HG02884 (cell line): Measurements from ENCODE around the gene SORCS2.
A peak's percentile ranks its signal among the peaks of the same experiment; 100 is the strongest.

Experiments
- ATAC-seq: cut with Tn5 transposase; IDR thresholded peaks from one replicate; pipeline ENCODE4 v1.9.1; 2021; ENCODE audit warnings: mild to moderate bottlenecking, moderate library complexity; ENCODE audit not compliant: unreplicated experiment

Gene SORCS2

DNA sequence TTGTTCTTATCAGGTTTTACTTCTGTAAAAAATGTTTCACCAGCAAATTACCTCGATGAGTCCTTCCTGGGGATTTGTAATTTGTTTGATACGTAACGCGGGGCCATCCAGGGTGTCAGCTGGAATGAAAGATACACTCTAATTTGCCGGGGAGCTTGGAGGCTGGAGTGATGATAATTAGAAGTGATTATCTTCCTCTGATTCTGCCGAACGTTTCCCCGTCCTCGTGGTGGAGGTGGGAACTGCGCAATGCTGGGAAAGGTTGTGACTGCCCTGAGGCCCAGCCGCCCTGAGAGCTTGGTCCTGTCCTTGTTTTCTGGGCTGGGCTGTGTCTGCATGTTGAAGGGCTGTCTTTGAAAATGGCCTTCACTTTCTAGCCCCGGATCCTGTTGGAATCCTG is 48.0 kb downstream of the SORCS2 start:
- no peak for ATAC-seq

DNA sequence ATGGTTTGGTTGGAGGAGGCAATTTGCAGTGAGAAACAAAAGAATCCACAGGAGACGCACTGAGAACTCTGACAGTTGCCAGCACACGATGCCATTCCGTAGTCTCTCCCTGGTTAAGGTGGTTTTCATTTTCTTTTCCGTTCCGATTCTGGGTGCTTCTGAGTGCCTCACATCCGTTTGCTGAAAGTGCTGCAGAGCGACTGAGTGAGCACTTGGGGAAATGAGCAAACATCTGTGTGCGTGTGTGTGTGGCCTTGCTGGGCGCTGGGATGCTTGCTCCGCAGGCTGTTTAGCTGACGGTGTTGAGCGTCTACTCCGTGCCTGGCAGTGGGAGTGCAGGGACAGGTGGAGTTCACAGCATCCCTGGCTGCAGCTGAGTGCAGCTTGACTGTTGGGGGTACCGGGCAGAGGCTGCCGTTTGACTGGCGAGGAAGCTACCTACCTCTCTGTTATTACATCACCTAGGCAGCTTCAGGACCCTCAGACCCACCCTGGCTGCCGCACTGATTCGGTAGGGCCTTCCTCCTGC is 49.3 kb downstream of the SORCS2 start:
- ATAC-seq: no peak

GRCh38 chr4:7242766-7243165 is 50.4 kb downstream of the SORCS2 start:
- ATAC-seq: no peak

GRCh38 chr4:7243609-7244330 is 51.4 kb downstream of the SORCS2 start:
- no peak for ATAC-seq

DNA sequence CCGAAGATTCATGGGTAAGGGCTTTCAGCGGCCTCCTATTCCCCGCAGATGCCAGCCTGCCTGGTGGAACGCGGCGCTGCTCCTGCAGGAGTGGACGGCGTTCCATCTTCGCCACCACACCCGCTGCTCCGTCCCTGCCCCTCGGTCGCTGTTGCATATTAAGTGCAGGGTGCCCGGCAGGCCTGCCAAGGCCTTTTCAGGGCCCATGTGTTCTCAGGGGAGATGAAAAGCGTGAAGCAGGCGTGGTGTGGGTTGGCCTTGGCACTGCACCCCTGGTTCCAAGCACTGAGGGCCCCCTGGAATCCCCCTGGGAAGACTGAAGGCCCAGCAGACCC is 52.0 kb downstream of the SORCS2 start:
- ATAC-seq: no peak

DNA sequence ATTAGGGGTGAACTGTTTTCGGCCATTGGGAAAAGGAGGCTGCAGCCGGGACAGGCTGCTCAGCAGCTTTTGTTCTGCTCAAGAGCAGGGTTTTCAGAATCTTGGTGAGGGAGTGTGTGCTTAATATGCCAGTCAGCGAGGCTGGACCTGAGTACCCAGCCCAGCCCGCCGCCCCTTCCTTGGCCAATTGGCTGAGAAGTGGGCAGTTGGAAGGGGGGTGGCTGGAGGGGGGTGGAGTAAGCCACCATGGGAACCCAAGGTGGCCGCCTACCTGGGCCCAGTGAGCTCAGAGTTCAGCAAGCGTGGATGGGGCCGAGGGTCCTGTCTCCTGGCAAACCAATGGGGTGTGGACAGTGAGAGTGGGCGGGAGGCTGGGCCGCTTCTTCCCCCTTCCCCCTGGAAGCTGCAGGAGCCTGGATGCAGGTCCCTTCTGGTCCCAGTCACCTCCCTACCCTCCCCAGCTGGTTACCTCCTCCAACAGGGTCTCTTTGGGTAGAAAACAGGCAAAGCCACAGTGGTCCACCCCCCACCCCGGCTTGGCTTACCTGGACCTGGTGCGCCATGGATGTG is 52.5 kb downstream of the SORCS2 start:
- no peak for ATAC-seq

DNA sequence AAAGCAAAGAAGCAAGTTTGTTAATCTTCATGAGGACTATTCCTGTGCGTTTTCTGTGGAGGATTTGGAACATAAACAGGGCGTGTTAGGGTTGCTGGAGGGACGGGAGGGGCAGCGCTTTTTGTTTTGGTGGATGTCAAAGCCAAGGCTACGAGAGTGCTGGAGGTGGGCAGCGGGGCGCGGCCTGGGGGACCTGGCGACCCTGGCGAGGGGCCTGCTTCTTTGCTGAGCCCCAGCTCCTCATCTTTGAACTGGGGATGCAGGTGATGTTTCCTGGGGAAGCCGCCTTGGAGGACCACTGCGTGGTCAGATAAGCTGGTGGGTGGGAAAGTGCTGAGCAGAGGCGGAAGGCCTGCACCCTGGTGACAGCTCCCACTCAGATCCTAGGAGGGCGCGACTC is 55.2 kb downstream of the SORCS2 start:
- ATAC-seq: no peak

GRCh38 chr4:7247946-7248345 is 55.6 kb downstream of the SORCS2 start:
- ATAC-seq: no peak

DNA sequence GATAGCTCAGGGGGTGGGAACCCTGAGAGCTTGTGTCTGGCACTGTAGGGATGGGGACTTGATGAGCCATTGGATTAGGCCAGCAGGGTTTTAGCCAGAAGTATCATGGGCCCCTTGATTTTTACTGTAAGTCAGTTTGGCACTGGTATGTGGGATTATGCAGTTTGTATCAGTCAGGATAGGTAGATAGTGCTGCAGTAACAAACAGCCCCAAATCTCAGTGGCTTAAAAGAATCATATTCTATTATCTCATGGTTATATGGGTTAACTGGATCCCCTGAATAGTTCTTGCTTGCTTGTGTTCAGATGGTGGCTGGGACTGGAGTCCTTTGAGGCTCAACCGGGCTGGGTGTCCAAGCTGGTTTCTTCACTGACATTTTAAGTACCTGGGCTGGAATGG is 56.5 kb downstream of the SORCS2 start:
- ATAC-seq: no peak

DNA sequence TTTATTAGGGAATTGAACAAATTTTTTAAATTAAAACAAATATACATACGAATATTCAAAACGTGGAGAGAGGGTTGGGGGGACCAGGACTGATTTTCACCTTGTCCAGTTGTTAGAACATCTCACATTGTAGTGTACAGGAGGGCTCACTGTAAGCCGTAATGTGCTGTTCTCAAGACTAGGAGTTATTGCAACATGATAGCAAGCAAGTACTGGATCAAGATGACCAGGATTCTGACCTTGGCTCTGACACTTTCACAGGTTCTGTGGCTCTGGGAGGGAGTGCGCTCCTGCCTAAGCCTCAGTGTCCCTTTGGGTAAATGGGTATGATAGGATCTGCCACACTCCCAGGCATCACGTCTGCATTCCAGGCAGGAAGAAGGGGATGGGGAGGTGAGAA is 59.0 kb downstream of the SORCS2 start:
- no peak for ATAC-seq

- no peak for ATAC-seq
Measured at GRCh38 chr4:7252051-7252450, 59.7 kb downstream of the SORCS2 start.

DNA sequence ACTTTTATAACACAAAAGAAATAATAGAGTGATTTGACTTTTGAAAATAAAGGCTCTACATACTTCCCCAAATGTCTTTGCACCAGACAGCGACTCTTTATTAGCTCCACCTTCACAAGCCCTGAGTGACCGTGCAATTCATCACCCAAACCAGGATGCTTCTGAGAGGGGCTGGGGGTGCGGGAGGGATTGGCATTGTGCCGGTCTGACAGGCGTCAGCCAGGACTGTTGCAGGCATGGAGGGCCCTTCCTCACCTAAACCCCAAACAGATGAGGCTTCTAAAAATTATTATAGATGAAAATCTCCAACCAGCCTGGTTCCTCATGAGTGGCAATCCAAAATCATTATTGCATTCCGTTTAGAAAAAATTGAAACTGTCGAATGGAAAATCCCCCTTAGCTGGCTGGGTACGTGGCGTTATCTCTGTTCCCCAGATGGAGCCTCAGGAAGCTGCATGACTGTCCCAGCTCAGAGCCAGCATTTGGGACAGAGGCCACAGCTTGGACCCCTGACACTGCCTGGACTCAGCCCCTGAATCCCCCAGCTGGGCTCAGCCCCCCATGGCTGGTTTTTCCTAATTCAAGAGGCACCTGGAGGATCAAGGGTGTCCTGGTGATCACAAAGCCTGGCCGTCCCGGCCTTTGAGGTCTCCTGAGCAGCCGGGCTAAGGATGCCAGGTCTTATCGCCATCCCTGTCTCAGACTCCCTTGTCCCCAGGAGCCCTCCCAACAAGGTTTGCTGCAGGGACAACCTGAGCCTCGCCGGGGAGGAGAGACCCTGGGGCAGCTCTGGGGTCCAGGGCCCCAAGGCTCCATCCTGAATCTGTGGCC is 60.4 kb downstream of the SORCS2 start:
- no peak for ATAC-seq

GRCh38 chr4:7253341-7253700 is 61.0 kb downstream of the SORCS2 start:
- ATAC-seq: no peak

DNA sequence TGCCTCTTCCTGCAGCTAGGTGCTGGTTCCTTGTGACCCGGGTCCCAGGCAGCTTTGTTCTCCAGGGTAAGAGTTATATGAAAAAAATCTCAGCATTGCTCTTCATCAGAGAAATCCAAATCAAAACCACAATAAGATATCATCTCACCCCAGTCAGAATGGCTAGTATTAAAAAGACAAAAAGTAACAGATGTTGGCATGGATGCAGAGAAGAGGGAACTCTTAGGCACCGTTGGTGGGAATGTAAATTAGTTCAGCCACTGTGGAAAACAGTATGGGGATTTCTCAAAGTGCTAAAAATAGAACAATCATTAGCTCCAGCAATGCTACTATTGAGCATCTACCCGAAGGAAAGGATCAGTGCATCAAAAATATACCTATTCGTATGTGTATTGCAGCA is 61.5 kb downstream of the SORCS2 start:
- no peak for ATAC-seq

DNA sequence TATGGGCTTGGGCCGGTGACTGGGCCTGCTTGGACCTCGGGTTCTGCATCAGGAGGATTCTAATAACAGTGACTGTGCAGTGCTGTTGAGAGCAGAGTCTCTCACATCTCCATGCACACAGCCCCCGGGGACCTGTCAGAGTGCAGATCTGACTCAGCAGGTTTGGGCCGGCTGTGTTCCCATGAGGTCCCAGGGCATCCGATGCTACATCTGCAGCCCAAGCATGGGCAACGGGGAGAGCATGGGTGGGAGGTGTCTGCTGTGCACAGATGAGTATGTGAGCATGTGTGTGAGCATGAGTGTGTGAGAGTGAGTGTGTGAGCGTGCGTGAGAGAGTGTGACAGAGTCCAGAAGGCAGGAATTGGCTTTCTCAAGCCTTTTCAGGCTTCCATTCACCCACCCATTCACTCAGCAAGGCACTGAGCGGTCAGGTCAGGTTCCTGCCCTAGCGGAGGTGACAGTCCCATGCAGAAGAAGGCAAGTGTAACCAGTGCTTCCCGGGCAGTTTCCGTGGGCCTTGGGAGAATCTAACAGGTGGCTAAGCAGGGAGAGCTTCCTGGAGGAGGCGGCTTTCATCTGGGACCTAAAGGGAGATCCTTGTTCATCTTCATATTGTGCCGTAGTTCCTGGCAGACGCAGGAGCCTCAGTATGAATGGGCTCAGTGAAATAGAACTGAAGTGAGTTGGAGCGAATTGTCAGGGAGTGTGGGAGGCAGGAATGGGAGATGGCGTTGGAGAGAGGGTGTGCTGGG is 62.6 kb downstream of the SORCS2 start:
- ATAC-seq: peak; percentile 96

GRCh38 chr4:7255488-7255881 is 63.1 kb downstream of the SORCS2 start:
- no peak for ATAC-seq

DNA sequence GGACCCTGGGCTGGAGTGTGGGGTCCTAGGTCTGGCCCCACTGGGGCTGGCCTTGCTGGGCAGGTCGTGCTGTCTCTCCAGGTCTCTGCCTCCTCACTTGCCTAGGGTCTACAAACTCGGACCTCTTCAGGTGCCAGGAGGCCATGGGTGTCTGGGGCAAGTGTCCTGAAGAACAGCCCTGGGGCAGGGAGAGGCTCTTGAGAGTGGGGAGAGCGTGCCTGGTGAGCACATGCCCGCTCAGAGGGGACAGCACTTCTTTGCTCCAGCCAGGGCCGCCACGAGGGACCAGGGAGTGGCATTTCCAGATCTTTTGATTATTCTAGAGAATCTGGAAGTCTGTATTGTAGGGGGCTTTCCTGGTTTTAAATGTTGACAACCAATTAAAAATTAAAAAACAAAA is 63.7 kb downstream of the SORCS2 start:
- ATAC-seq: no peak

DNA sequence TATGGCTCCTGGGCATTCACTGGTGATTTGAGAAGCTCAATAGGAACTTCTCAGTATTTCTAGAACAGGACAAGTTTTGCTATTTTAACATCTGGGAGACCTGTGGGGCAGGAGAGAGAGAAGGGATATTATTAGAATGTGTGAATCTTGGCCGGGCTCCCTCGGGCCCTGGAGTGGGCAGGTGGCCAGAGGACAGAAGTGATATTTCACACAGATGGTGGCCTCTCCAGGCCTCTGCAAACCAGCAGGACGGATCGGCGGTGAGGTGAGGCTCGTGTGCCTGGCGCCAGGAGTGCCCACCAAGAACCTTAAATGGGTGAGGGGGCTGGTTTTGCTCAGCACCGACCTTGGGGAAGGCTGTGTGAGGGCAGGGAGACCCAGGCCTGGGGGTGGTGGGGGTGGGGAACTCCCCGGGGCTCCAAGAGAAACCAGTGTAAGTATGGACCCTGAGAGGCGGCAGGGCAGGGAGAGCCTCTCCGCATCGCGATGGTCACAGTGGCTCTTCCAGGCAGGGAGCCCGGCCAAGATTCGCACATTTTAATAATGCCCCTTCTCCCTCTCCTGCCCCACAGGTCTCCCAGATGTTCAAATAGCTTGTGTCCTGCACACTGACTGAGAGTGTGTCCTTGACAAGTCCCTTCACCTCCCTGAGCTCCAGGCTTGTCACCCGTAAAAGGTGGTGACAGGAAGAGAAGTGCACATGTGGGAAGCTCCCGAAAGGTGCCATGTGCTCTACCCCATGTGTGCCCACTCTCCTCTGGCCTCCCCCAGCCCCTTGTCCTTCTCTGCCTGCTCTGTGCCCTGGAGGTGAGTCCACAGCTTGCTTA is 64.9 kb downstream of the SORCS2 start:
- ATAC-seq: no peak

DNA sequence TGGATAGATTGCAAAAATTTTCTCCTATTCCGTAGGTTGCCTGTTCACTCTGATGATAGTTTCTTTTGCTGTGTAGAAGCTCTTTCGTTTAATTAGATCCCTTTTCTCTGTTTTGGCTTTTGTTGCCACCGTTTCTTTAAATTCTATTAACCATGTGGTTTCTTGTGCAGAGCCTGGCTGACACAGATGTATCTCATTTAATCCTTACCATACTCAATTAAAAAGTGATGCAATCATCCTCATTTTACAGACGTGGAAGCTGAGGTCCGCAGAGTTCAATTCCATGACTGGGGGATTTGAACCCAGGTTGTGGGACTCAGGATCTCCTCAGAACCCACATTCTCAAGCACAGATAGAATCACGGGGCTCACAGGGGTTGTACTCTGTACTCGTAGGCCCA is 66.7 kb downstream of the SORCS2 start:
- no peak for ATAC-seq

GRCh38 chr4:7260569-7260968 is 68.2 kb downstream of the SORCS2 start:
- ATAC-seq: no peak

DNA sequence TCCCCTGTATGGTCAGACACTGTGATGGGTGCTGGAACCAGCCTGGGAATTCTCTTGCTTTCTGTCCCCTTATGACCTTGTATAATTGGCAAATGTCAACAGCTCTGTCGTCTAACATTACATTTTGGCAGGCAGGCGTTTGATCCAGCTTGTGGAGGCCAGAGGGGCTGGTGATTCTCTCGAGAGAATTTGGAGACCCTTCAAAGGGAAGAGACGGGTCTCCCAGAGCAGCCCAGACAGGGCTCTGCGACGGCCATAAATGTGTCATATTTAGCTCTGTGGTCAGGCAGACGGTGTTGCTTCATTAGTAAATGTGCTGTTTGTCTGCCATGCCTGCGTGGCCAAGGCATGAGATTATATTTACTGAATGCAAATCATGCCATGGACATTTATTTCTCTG is 68.7 kb downstream of the SORCS2 start:
- no peak for ATAC-seq
